Fibroblast of lung (primary cell): ENCODE results near the gene SPAG8. TPM values are rescaled to one million over a fixed set of nuclear protein-coding genes. Genes with fewer than 3 reads are reported as not detected.

Experiments
- DNase-seq, 2 donors: peaks; one replicate each; pipeline versions ENCODE4 v3.0.0 to v3.0.0-alpha.2; 2010; ENCODE audit warnings: low read depth in 2 of 2
- H2AFZ ChIP-seq: 2 replicates; pipeline ENCODE4 v1.5.1; 2012; ENCODE audit warnings: low read length, control low read depth, inconsistent platforms
- H3K27ac ChIP-seq: 2 replicates; pipeline ENCODE4 v1.5.1; 2011; ENCODE audit warnings: low read length, control low read depth; ENCODE audit not compliant: insufficient read depth
- H3K27me3 ChIP-seq: 2 replicates; pipeline ENCODE4 v1.5.1; 2011; ENCODE audit warnings: mild to moderate bottlenecking, low read length; ENCODE audit not compliant: control insufficient read depth, insufficient read depth
- H3K36me3 ChIP-seq: 2 replicates; pipeline ENCODE4 v1.5.1; 2011; ENCODE audit warnings: low read length; ENCODE audit not compliant: control insufficient read depth, insufficient read depth
- H3K4me1 ChIP-seq: 2 replicates; pipeline ENCODE4 v1.5.1; 2011; ENCODE audit warnings: low read length; ENCODE audit not compliant: control insufficient read depth, insufficient read depth; ENCODE audit errors: extremely low read depth
- H3K4me2 ChIP-seq: 2 replicates; pipeline ENCODE4 v1.5.1; 2011; ENCODE audit warnings: low read length, control low read depth; ENCODE audit not compliant: insufficient read depth; ENCODE audit errors: extremely low read depth
- H3K4me3 ChIP-seq, 4 experiments: fragments of 200-600 bp in 1 of 4; sonication (generic) in 1 of 4; replicated peaks in 1 of 4; 2 replicates each; pipeline ENCODE4 v1.5.1; 2011 to 2016; ENCODE audit warnings: low read length in 4 of 4, low read depth in 3 of 4, mild to moderate bottlenecking in 3 of 4, control low read depth in 2 of 4, inconsistent platforms in 1 of 4, mixed read lengths in 1 of 4; ENCODE audit not compliant: insufficient read depth in 1 of 4; ENCODE audit errors: control extremely low read depth in 1 of 4
- H3K79me2 ChIP-seq: 2 replicates; pipeline ENCODE4 v1.5.1; 2012; ENCODE audit warnings: mild to moderate bottlenecking, low read length, inconsistent platforms; ENCODE audit not compliant: control insufficient read depth, insufficient read depth
- H3K9ac ChIP-seq: 2 replicates; pipeline ENCODE4 v1.5.1; 2011; ENCODE audit warnings: mild to moderate bottlenecking, low read length, control low read depth; ENCODE audit not compliant: insufficient read depth
- H3K9me3 ChIP-seq: 2 replicates; pipeline ENCODE4 v1.5.1; 2012; ENCODE audit warnings: low read depth, low read length; ENCODE audit not compliant: control insufficient read depth, insufficient read depth
- H4K20me1 ChIP-seq: 2 replicates; pipeline ENCODE4 v1.5.1; 2011; ENCODE audit warnings: low read length; ENCODE audit not compliant: control insufficient read depth, insufficient read depth; ENCODE audit errors: extremely low read depth
- EZH2 ChIP-seq: IDR thresholded peaks from 2 replicates; pipeline ENCODE4 v1.5.1; 2012; ENCODE audit warnings: low read length, control low read depth, mild to moderate bottlenecking; ENCODE audit errors: missing control alignments
- polyA plus RNA-seq, 2 donors: library from polyadenylated mRNA; depleted of rRNA in 1 of 2; stranded (reverse) in 1 of 2; unstranded in 1 of 2; fragments of >200 nt; gene quantifications; 2 replicates each; pipeline ENCODE4 v1.2.1, GENCODE V29; 2011 to 2012; ENCODE audit warnings: missing spikeins in 1 of 2
- total RNA-seq: library from RNA; depleted of rRNA; stranded (reverse); fragments of >200 nt; gene quantifications from 2 replicates; pipeline ENCODE4 v1.2.1, GENCODE V29; 2014
- TF ChIP-seq, protein P1 (sequence below), 2 donors: IDR thresholded peaks in 1 of 2; conservative IDR thresholded peaks in 1 of 2; 1 replicate in 1 of 2; 2 replicates in 1 of 2; pipeline ENCODE4 v1.5.1; 2011 to 2012; ENCODE audit warnings: low read length in 2 of 2, control low read depth in 1 of 2, inconsistent platforms in 1 of 2, low read depth in 1 of 2, mild to moderate bottlenecking in 1 of 2

SPAG8 gene
- total and polyA plus RNA-seq, 2 donors (not counting 1 experiment from before 2014, with no cell fraction given), result 0.64 to 1.3 TPM

DNA sequence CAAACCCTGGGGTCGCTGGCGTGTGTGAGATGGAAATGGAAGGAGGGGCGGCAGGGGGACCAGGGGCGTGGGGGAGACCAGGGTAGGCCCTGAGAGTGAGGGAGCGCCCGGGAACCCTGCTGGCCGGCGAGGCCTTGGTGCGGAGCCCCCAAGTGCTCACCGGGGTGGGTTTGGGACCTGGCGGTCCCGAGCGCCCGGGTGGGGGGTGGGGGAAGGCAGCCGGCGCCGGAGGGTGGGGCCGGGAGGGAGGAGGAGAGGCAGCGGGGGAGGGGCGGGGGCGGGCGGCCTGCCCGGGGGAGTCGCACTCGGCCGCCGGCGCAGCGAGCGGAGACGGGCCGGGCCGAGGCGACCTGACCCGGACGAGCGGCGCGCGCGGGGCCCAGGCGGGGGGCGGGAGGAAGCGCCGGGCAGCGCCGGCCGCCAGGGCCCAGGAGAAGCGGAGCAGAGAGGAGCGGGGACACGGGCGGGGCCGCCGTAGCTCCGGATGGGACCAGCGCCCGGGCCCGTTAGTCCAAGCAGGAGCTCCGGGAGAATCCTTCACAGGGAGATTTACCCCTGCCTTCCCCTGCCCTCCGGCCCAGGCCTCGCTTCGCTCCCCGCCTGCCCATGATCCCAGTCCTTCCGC, 20.7 kb downstream of the SPAG8 start, which contains the start of gene NPR2:
Gene NPR2, plus strand, starts transcription at position 295 of the 625 bp plus-strand sequence. CDS start 818 bp downstream, outside the sequence.
- no peak for TF ChIP-seq EZH2
- TF ChIP-seq, protein P1, sequence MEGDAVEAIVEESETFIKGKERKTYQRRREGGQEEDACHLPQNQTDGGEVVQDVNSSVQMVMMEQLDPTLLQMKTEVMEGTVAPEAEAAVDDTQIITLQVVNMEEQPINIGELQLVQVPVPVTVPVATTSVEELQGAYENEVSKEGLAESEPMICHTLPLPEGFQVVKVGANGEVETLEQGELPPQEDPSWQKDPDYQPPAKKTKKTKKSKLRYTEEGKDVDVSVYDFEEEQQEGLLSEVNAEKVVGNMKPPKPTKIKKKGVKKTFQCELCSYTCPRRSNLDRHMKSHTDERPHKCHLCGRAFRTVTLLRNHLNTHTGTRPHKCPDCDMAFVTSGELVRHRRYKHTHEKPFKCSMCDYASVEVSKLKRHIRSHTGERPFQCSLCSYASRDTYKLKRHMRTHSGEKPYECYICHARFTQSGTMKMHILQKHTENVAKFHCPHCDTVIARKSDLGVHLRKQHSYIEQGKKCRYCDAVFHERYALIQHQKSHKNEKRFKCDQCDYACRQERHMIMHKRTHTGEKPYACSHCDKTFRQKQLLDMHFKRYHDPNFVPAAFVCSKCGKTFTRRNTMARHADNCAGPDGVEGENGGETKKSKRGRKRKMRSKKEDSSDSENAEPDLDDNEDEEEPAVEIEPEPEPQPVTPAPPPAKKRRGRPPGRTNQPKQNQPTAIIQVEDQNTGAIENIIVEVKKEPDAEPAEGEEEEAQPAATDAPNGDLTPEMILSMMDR (conservative IDR thresholded peaks at IDR 0.05 in 1 of 2, IDR thresholded peaks at IDR 0.05 in 1 of 2; ENCODE audit: low read depth in 1 of 2, low read length in 2 of 2), result no peak
- Histone ChIP-seq H3K4me3 (peak within 1 kb of the TSS; percentile 50 to 65 (median 56)), H3K27ac (peak within 1 kb of the TSS; percentile 63), H3K9ac (peak within 1 kb of the TSS; percentile 68), H2AFZ (peak within 1 kb of the TSS; percentile 71), H3K36me3 (no peaks in the 10 kb centered on the region), H3K27me3 (no peaks in the 10 kb centered on the region), H3K4me2 (peak within 1 kb of the TSS; percentile 86), H4K20me1 (no peaks in the 10 kb centered on the region), H3K9me3 (no peaks in the 10 kb centered on the region), H3K4me1 (peaks cover 14% of the 10 kb centered on the region), H3K79me2 (peaks cover 4% of the 10 kb centered on the region)
- peak; percentile 27 to 39 for DNase-seq

DNA sequence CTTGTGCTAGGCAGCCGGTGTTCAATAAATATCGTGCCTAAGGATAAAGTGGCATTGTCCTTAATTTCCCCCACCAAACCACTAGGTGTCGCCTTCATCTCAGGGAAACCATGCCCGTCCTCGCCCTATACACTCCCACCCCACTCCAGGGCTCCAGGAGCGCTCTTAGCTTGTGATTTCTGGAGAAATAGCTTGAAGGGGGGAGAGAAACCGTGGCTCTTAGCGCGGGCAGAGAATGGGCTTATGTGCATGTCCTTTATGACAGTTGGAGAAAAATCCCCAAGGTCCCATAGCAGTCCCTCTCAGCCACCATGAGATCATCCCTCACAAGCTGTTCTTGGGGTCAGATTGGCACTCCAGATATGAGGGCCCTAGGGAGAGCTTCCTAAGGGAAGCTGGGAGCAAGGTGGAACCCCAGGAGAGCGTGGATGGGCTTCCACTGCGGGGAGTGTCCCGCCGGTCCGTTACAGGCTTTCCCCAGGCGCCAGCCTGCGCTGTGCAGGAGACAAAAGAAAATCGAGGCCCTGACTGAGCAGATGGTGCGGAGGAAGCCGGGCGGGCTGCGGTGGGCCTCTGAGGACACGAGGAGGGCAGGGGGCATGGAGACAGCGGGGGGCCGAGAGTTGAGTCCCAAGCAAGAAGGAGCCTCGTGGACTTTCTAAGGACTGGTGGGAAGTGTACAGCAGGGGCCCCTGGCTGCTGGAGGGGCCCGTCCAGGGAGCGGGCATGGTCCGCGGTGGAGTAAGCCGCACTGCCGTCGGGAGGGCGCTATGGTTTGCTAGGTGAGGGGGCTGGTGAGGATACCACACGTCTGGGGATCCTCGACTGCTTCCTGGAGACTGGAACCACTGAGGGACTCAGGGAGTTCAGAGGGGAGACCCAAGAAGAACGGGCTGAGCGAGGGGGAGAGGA, 21.4 kb downstream of the SPAG8 start:
- Histone ChIP-seq H3K9ac (no peak overlapping the region), H4K20me1 (no peaks in the 10 kb centered on the region), H3K36me3 (no peaks in the 10 kb centered on the region), H3K79me2 (peaks cover 4% of the 10 kb centered on the region), H3K4me2 (peak overlapping the region; percentile 13), H3K4me3 (peak overlapping the region in 1 of 4 experiments; percentile 30), H3K27me3 (peaks cover 2% of the 10 kb centered on the region), H3K27ac (peak overlapping the region; percentile 6), H2AFZ (peak overlapping the region; percentile 71), H3K9me3 (no peaks in the 10 kb centered on the region), H3K4me1 (peaks cover 14% of the 10 kb centered on the region)
- DNase-seq, result peak; percentile 72 to 90
- TF ChIP-seq EZH2, result no peak
- TF ChIP-seq, protein P1 (conservative IDR thresholded peaks at IDR 0.05 in 1 of 2, IDR thresholded peaks at IDR 0.05 in 1 of 2; ENCODE audit: low read depth in 1 of 2, low read length in 2 of 2), result peak; percentile 84 to 90

DNA sequence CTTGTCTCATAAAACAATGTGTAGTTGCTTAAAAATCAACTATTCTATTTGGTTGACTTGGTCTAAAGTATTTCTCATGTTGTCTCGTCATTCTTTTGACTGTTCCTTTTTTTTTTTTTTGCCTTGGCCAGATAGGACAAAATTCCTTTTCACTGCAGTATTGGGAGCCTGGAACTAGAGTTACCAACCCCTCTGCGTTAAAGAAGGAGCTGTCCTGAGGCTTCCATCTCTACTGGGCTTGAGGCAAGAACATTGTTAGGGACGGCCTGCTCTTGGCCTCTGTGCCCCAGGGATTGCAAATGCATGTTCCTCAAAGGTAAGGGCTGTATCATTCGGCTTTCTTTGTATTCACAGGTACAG, 22.1 kb downstream of the SPAG8 start:
- no peak for DNase-seq
- no peak overlapping the region for H3K4me3 ChIP-seq
- H3K27me3 ChIP-seq, result peaks cover 3% of the 10 kb centered on the region
- H3K9me3 ChIP-seq, result no peaks in the 10 kb centered on the region
- H3K4me1 ChIP-seq, result peaks cover 14% of the 10 kb centered on the region
- TF ChIP-seq EZH2, result no peak
- TF ChIP-seq, protein P1 (conservative IDR thresholded peaks at IDR 0.05 in 1 of 2, IDR thresholded peaks at IDR 0.05 in 1 of 2; ENCODE audit: low read depth in 1 of 2, low read length in 2 of 2), result no peak
- no peak overlapping the region for H3K9ac ChIP-seq
- H3K27ac ChIP-seq, result no peak overlapping the region
- H3K36me3 ChIP-seq, result no peaks in the 10 kb centered on the region
- H2AFZ ChIP-seq, result no peak overlapping the region
- H3K4me2 ChIP-seq, result no peak overlapping the region
- H4K20me1 ChIP-seq, result no peaks in the 10 kb centered on the region
- peaks cover 4% of the 10 kb centered on the region for H3K79me2 ChIP-seq
